PC-9 (cell line): ENCODE data around the gene TREH.

ENCODE experiments used
- EZH2 ChIP-seq: fragments of 200-600 bp; sonication (generic); IDR thresholded peaks from 2 replicates; pipeline ENCODE4 v1.8.0; 2017; ENCODE audit warnings: antibody characterized with exemption, low read depth
- TF ChIP-seq, protein P1 (sequence below): fragments of 200-600 bp; sonication (generic); conservative IDR thresholded peaks from 2 replicates; pipeline ENCODE4 v1.6.1; 2017; ENCODE audit warnings: mixed run types, antibody characterized with exemption, mild to moderate bottlenecking, moderate library complexity

DNA sequence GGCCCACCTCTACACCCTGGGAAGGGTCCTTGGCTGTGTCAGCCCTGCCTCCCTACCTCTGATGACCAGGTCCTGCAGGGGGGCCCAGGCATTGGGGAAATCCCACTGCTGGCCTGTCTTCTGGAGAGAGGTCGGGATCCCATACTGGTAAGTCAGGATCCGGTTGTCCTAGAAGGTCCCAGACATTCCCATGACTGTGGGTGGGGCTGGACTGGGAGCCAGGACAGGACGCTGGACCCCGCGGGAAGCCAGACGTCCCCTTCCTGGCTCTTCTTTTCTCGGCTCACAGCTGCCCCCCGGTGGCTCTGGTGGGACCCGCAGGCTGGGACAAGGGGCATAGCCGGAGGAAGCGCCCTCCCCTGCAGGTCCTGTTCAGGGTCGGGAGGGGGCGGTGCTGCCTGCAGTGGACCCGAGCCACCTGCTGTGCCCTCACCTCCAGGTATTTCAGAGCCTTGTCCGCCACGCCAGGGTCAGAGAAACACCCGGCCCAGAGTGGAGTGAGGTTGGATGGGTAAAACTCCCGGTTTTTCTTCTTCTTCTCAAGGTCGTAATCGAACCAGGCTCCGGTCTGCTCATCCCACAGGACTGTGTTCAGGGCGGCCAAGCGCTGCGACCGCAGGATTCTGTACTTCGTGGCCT, 20.0 kb downstream of the TREH start:
- TF ChIP-seq EZH2, result no peak
- TF ChIP-seq, protein P1, sequence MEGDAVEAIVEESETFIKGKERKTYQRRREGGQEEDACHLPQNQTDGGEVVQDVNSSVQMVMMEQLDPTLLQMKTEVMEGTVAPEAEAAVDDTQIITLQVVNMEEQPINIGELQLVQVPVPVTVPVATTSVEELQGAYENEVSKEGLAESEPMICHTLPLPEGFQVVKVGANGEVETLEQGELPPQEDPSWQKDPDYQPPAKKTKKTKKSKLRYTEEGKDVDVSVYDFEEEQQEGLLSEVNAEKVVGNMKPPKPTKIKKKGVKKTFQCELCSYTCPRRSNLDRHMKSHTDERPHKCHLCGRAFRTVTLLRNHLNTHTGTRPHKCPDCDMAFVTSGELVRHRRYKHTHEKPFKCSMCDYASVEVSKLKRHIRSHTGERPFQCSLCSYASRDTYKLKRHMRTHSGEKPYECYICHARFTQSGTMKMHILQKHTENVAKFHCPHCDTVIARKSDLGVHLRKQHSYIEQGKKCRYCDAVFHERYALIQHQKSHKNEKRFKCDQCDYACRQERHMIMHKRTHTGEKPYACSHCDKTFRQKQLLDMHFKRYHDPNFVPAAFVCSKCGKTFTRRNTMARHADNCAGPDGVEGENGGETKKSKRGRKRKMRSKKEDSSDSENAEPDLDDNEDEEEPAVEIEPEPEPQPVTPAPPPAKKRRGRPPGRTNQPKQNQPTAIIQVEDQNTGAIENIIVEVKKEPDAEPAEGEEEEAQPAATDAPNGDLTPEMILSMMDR, result peak; percentile 98
